HG02981 (cell line): ENCODE measurements around the gene CFAP97D1.
"Not testable (repeated sequence)": the region's sequence is repeated elsewhere in the genome, so short reads cannot be mapped to it uniquely, and the experiment has no call there.

ENCODE experiments used
- ATAC-seq: cut with Tn5 transposase; IDR thresholded peaks from one replicate; pipeline ENCODE4 v1.9.1; 2021; ENCODE audit warnings: mild to moderate bottlenecking, moderate library complexity; ENCODE audit not compliant: unreplicated experiment

The CFAP97D1 gene

GRCh38 chr17:43792668-43793067 is 12.4 kb downstream of the CFAP97D1 start:
- not testable (repeated sequence) for ATAC-seq

DNA sequence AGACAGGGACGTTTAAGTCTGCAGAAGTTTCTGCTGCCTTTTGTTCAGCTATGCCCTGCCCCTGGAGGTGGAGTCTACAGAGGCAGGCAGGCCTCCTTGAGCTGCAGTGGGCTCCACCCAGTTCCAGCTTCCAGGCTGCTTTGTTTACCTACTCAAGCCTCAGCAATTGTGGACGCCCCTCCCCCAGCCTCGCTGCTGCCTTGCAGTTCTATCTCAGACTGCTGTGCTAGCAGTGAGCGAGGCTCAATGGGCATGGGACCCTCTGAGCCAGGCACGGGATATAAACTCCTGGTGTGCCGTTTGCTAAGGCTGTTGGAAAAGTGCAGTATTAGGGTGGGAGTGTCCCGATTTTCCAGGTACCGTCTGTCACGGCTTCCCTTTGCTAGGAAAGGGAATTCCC is 17.8 kb downstream of the CFAP97D1 start:
- ATAC-seq: not testable (repeated sequence)

DNA sequence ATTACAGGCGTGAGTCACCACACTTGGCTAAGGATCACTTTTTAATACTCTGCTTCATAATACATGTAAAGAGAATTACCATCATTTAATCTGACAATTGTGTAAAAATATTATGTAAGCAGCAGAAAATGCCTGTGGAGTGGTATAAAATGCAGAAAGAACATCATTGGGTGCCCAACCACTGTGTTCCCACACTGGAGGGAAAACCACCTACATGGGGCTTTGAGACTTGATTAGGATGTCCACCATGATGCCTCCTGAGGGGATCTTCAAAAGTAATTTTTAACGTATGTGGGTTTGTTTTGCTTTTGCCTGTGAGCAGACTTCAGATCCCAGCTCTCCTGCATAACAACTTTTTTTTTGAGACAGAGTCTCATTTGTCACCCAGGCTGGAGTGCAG is 18.8 kb downstream of the CFAP97D1 start:
- ATAC-seq: no peak

DNA sequence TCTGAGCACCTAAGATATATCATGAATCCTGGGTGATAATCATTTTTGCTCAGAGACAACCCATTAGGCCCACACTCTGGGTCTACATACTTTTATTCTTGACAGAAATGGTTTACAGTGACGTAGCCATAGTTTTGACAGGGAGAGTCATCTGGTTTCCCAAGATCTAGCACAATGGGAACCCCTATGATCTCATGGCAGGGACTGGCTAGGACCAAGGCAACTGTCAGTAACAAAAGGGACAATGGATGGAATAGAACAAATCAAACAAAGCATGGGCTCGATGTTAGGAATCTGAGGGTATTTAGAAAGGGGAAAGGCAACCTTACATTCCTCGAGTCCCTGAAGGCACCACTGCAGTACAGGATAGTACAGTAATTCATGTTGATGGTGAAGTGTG is 20.5 kb downstream of the CFAP97D1 start:
- ATAC-seq: no peak

GRCh38 chr17:43801844-43802243 is 21.6 kb downstream of the CFAP97D1 start:
- ATAC-seq: no peak

DNA sequence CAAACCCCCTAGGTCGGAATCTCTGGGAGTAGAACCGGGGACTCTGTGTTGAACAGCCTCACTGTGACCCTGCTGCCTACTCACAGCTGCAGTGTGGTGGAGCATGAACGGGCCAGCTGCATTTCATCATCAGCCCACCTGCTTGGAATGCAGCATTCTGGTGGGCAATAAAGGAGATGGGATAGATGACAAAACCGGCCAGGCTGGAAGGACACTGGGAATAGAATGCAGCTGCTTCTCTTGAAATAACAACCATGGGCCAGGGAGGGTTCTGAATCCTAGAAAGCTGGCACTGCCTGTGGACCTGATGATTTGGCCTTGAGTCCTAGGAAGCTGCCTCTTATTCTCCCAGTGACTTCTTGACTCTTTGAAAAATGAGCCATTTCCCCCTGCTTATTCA is 23.5 kb downstream of the CFAP97D1 start:
- no peak for ATAC-seq

DNA sequence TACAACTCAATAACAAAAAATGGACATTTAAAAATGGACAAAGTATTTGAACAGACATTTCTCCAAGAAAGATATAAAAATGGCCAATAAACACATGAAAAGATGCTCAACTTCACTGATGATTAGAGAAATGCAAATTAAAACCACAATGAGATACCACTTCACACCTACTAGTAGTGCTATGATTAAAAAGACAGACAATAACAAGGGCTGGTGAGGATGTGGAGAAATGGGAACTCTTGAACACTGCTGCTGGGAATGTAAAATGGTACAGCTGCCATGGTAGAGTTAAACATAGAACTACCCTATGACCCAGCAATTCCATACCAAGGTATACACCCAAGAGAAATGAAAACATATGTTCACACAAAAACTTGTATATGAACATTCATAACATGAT is 24.9 kb downstream of the CFAP97D1 start:
- ATAC-seq: no peak

GRCh38 chr17:43808076-43808475 is 27.8 kb downstream of the CFAP97D1 start:
- no peak for ATAC-seq

GRCh38 chr17:43809121-43809520 is 28.9 kb downstream of the CFAP97D1 start:
- ATAC-seq: no peak

DNA sequence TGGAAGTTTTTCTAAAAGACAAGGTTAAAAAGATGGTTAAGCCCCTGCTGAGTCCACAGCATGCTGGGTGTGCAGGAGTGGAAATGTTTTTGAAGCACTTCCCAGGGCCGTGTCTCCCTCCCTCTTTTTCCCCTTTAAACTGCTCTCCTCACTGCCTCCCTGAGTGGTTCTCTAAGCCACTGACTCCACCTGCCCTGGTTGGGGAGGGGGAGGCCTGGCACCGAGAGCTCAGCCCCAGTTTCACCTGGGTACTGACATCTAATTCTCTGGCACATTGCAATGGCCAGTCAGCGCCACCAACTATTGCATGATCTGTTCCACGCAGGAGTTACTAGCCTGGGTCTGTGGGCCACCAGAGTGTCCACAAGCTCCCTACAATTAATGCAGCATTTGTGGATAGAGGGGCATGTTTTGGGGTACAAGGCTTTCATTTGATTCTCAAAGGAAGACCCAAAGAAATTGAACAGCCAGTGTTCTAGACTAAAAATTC is 30.0 kb downstream of the CFAP97D1 start:
- no peak for ATAC-seq

DNA sequence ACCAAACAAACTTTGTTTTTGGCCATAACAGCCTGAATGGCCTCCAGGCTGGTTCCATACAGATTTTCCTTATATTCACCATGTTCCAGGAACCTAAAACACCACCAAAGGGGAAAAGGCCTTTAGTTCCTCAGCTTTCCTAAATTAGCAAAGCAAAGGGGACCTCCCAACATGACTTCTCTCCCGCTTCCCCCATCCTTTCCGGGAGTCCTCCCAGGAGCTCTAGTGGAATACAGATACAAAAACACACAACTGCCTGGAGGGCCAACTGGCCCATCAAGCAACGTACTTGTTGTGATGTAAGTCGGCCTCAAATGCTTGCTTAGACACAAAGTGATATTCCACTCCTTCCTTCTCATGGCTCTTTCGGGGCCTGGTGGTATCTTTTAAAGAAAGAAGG is 30.6 kb downstream of the CFAP97D1 start:
- no peak for ATAC-seq

DNA sequence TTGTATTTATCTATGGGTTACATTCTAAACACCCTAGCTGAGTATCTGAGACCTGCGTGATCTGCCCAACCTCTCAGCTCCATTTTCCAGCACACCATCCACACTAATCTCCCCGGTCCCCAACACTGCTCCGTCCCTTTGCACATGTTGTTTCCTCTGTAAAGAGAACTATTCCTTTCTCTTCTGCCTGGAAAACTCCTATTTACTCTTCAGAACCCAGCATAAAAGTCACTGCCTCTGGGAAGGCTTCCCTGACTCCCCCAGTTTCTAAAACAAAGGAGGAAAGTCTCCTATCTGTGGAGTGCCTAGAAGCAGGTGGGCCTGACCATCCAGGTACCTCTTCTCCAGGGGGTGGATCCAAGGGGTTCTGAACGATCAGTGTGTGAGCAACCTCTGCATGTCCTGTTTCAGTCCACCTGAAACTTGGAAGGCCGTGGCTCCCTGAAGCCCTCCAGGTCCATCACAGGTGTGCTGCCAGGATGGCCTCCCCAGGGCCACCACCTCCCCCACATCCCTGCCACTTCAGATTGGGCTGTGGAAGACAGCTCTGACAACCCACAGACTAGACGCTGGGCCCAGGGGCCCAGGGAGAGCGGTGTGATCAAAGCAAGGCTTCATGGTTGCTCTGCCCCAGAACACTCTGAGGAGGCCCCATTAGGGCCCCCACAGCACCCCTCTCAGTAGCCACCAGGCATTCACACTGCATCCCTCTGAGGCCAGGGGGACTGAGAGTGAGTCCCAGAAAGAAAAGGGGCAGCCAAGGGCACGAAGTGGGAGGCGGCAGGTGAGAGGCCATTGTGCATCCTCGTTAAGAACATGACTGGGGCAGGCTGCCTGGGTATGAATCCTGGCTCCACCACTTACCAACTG is 32.4 kb downstream of the CFAP97D1 start:
- no peak for ATAC-seq

DNA sequence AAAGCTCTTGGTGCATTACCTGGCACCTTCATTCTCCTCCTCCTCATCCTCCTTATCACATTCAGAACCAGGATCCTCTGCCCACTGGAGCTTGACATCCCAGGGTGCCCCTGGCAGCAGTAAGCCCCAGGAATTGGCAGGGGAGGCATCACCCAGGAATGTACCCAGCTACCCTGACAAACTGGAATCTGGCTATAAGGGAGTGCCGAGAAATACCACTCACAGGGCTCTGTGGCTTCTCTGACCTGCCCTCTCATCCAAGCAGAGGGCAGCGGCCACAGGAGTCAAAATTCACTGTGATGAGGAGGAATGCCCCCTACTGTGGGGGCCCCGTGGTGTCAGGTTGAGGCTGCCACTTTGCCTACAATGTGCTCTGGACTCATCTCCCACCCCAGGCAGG is 33.2 kb downstream of the CFAP97D1 start:
- ATAC-seq: no peak

- no peak for ATAC-seq
Measured at GRCh38 chr17:43814026-43814425, 33.8 kb downstream of the CFAP97D1 start.

DNA sequence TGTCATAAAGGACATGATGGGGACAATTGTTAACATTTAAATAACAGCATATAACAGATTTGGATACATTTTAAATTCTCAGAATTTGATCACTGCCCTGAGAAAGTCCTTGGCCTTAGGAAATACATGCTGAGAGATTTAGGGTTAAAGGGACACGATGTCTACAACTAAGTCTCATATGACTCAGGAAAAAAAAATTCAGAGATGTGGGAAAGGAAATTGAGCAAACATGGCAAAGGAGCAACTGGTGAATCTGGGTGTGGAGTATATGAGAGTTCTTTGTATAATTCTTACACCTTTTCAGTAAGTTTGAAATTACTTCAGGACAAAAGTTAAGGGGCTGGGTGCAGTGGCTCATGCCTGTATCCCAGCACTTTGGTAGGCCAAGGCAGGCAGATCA is 34.5 kb downstream of the CFAP97D1 start:
- no peak for ATAC-seq

DNA sequence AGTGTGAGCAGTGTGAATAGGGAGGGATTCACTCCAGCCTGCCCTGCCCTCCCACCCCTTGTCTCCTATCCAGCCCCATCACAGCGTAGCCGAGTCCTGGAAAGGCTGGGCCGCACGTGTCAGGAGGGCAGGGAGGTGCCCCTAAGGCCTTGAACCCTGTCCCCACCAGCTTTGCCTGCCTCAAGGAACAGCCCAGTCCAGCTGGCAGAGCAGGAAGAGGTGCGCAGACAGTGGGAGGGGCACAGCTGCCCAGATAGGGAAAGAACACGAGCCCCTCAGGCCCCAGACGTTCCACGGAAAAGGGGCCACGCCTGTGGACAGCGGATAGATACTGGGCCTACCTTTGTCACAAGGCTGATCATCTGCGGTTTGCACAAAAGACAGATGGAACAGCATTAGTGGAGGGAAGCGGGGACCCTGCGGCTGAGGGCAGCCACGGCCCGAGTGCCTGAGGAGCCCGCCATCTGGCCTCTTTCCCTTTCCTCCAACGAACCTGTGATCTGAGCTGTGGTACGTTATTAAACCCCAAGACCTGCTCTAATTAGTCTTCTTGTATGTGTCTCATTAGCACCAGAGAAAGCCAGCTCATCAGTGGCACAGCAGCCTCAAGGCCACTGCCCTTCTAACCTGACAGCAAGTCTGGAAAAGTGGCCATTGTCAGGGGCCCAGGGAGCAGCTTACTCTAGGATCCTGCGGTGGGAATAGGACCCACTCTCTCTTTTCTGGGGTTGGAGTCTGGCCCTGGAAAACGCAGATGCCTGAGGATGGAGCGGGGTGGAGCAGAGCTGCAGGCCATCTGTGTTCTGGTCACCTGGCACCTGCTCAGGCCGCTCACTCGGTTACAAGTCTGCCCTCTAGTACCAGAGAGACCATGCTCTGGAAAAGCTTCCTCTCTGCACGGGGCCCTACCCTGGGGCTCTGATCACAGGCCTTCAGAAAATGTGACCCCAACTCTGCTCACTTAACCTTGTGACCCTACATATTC is 36.4 kb downstream of the CFAP97D1 start:
- no peak for ATAC-seq

- ATAC-seq: no peak
Measured at GRCh38 chr17:43817826-43818225, 37.6 kb downstream of the CFAP97D1 start.

DNA sequence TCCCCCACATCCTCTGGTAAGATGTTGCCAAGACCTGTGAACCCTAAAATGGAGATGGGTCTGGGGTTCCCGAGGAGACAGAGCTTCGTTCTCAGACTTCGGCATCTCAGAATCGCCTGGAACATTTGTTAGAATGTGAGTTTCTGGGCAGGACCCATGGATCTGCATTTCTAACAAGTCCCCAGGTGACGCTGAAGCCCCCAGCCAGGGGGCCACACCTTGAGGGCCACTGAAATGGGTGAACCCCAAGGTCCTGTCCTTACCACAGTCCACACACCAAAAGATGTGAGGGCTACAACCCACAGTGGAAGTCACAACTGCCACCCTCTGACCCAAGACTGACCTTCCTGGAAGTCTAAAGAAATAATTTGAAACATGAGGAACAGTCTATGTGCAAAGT is 38.7 kb downstream of the CFAP97D1 start:
- no peak for ATAC-seq

- ATAC-seq: no peak
Measured at GRCh38 chr17:43820759-43821158, 40.5 kb downstream of the CFAP97D1 start.

DNA sequence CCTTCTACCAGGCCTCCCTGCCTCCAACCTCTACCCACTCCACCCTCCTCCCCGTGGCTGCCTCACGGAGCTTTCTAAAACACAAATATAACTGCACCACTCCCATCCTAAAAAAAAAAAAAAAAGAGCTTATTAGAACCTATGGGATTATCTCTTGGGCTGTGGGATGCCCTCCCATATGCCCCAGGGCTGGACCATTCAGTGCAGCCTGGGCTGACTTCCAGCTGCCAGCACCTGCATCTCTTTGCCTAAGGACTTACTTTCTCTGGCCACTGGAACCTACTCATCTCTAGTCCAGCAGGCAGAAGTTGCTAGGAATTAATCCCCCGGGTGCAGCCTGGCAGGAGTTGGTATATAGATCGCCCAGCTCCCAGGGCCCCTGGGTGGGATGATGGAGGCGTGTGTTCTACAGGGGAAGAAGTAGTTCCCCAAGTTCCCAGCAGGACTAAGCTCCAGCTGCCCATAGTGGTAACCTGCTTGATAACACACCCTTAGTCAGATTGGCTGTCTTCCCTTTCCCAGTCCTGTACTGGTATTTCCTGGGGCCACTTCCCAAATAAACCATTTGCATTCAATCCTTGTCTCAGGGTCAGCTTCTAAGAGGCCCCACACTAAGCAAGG is 42.4 kb downstream of the CFAP97D1 start:
- no peak for ATAC-seq
